ENCODE measurements around the gene CRABP2.

CRABP2 gene

DNA sequence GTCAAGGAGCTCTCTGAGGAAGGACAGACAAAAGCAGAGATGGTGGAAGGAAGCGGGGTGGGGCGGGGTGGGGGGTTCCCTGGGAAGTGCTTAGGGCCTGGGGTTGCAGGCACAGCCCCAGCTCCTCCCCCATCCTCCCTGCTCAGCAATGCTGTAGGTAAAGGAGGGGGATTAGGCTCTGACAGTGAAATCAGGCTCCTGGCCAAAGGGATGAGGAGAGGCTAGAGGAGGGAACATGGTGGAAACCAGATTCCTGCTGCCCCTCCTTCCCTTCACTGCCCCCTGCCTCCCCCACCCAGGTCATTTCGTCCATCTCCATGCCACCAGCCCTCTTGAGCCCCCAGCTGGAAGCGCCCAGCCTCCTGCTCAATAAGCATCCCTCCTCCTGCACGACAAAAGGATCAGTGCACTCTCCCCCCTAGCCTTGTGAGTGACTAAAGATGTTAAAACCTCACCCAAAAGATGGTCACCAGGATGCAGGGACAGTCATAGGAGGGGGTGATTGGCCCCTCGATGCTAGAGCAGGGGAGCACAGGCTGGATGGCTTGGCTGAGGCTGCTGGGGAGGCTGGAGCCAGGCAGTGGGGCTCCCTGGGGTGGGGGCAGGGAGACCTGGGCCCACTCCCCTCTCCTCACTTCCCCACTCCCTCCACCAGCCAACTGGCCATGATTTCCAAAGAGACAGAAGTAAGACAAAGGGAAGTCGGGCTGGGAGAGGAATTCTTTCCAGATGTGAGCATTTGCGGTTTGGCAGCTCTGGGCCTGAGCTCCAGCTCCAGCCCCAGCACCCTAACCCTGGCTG is 2.2 kb upstream of the CRABP2 start:
- DNase-seq: no peak

DNA sequence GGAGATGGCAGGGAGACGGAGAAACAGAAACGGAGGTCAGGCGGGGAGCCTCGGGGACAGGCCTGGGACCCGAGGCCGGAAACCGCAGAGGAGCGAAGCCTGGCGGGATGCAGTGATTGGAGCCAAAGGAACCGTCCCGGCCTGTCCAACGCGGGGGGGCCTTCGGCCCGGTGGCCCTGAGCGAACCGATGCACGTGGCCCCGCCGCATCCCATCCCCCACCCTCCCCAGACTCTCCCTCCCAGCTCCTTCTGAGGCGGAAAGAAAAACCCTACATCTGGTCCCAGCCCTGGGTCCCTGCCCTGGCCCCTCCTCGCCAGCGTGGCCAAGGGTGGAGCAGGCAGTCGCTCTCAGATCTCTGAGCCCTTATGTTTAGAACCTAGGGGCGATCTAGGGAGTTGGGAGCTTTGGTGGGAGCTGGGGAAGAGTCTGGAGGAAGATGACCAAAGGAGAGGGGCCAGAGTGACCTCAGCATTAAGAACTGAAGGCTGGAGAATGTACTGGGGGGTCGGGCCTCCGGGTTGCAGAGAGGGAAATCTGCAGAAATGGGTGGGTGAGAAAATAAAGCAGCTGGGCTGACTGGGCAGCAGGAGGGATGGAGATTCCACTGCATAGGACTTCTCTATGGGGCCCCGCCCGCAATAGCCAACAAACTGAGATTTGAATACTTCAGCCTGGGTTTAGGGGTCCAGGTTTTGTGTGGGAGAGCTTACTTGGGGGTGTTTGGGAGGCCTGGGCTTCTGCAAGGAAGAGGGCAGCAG is 1.5 kb upstream of the CRABP2 start:
- DNase-seq: no peak

DNA sequence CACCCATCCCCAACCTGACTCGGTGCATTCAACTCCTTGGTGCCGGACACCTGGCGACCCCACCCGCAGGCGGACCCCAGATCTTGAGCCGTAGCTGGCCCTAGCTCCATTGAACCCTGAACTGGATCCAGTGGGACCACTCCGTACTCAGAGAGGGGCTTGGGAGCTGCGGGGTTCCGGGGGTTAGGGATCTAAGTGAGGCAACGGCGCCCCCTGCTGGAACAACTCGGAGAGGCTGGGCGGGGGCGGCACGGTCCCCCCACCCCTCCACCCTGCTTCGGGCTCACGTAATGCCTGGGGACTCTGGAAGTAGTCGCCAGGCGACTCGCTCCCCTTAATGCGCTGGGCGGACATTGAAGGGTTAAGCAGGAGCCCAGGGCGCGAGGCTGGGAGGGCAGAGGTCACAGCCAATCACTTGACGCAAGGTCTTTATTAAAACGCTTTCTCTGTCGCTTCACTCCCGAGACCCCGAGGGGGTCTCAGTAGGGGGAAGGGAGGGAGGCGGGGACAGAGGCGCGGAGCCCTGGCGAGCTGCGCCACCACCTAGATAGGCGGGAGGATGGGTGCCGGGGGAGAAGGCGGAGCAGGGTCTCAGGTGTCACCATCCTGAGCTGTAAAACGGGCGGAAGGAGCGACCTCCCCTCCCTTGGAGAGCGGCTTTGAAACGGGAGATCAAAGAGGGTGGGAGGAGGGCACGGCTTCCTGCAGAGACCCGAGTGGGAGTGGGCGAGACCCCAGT is 704 bp upstream of the CRABP2 start:
- DNase-seq: peak; percentile 91

DNA sequence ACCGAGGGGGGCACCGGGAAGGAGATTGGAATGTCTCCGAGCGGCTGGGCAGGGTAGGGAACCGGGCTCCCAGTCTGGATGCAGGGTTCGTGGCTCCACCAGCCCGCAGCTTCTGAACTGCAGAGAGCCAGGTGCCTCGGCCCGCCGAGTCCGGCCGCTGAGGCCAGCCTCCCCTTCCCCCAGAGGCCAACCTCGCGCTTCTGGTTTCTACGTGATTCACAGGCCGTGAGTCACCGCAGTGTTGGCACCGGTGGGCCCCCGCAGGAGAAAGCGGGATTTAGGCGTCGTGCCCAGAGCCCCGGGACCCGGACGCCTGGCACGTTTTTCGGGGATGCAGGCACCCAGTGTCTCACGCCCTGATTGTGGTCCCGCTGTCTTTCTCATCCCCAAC is 458 bp downstream of the CRABP2 start:
- no peak for DNase-seq

DNA sequence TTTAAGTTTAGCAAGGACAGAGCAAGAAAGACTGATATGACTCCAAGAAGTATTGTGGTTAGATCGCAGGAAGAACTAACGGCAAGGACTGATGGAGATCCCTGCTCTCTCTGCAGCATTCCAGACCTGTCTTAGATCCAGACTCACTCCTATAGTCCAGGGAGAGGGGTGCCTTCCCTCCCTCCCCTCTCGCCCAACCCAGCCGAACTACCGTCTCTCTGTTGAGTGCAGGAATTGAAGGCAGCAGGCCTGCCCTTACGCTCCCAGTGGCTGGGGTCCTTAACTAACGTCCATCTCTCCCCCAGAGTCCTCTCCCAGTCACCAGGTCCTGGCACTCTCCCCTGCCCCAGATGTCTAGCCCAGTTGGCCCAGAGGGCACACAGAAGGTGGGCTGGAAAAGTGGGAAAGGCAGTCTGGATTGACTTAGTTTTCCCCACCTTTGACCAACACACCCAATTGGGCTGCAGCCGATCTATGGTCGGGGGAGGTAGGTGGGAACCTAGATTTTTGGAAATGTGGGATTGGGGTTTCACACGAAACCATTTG is 1.1 kb downstream of the CRABP2 start:
- no peak for DNase-seq

DNA sequence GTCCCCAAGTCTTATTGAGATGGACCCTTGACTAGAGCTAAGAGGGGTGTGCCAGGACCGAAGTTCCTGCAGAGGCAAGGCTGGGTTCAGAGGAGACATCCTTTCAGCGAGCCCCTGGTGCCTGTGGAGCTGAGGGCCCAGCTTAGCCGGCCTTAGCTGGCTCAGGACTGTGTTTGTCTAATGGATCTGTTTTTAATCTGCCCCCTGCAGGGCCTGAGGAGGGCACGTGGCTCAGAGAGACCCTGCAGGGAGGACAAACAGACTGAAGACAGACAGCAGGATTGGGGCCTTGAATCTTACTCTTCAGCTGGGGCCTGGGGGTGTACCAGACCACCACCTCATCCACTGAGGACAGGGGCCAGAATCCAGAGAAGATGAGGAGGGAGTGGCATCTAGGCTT is 1.6 kb downstream of the CRABP2 start:
- no peak for DNase-seq

DNA sequence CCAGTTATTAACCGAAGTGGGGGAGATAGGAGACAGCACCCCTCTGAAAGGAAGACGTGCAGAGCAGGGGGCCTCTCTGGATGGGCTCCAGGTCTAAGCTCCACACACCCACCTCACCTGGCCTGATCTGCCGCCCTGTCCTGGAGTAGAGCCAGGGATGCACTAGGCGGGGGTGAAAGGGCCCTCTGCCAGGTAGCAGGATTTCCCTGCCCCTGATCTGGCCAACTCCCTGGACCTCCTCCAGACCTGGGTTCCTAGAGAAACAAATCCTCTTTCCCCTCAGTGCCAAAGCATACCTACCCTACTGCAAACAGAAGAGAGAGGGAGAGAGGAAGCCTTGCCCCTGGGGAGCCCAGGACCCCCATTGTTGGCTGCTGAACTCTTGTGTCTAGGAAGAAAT is 2.0 kb downstream of the CRABP2 start:
- DNase-seq: no peak

DNA sequence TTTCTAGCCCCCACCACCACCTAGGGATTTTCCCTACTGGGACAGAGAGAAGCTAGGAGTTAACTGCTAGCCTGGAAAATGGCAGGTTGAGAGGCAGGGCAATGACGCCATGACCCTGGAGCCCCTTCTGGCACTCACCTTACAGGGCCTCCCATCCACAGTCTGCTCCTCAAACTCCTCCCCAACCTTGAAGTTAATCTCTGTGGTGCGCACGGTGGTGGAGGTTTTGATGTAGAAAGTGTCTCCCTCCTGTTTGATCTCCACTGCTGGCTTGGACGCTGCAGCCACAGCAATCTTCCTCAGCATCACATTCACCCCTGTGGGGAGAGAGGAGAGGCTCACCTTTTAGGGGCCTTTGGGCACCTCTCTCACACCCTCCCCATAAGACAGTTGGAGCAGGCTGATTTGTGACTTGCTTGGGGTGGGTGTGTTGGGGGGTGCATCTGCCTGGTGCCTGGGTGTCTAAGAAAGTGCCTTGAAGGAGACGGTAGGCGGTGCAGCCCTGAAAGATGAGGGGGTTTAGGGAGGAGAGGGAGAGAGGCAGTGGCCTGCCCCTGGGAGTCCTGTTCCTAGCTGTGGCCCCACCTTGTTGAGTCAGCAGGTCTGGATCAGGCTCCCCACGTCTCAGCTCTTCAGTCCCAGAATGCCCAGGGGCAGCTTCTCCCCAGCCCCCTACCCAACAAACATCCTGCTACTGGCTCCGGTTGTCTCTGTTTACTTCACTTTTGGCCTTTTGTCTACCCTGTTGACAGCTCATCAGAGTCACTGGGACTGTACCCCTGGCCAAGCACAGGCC is 4.4 kb downstream of the CRABP2 start:
- DNase-seq: no peak

DNA sequence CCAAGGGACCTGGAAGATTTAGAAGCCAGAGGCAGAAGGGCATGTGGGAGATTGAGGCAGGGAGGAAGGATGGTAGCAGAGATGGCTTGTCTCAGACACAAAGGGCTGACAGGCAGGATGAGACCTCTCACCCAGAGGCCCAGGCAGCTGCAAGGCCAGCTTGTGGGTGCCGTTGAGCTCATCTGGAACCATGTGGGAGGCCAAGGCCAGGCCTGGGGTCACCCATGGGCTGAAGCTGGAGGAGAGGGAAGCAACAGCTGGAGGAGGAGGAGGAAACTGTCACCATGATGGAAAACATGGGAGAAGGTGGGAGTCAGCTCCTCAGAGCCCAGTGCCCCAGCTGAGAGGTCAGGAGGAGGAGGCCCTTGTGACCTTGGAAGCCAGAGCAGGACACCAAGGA is 6.4 kb downstream of the CRABP2 start:
- DNase-seq: no peak

DNA sequence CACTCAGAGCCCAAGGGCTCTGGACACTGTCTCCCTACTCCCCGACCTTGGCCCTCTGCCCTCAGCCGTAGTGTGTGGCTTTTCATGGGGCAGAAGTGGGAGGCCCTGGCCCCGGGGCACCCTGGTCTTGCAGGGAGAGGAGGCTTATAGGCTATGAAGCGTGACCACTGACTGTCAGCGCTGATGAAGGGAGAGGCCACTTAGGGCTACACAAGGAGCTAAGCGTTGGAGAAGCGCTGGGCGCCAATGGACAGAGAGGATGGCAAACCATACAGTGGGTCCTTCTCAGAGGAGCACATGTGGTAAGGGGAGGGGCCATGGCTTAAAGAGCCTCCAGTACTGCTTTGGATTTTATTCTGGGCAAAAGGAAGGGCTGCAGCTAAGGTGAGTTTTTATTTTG is 7.9 kb downstream of the CRABP2 start:
- DNase-seq: peak; percentile 87

DNA sequence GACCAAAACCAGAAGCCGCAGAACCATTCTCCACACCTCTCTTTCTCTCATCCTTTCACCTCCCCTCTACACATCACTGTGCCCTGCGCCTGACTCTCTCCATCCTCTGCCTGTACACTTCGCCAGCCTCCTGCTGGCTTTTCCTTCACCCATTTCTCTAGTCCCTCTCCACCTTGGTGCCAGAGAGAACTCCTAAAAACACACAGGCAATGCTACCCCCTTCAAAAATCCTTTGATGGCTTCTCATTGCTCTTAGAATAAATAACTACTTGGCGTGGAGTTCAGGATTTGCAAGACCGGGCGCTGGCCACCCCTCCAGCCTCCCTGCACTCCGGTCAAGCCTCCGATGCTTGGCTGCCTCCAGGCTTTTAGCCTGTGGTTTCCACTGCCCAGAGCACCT is 8.6 kb downstream of the CRABP2 start:
- DNase-seq: no peak

DNA sequence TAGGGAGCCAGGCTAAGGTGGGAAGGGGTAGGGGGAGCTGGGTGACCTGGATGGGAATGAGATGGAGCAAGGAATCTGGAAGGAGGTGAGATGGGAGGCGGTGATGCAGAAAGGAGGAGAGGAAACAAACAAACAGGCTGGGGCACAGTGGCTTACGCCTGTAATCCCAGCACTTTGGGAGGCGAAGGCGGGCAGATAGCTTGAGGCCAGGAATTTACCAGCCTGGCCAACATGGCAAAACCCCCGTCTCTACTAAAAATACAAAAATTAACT is 10.8 kb downstream of the CRABP2 start:
- no peak for DNase-seq

DNA sequence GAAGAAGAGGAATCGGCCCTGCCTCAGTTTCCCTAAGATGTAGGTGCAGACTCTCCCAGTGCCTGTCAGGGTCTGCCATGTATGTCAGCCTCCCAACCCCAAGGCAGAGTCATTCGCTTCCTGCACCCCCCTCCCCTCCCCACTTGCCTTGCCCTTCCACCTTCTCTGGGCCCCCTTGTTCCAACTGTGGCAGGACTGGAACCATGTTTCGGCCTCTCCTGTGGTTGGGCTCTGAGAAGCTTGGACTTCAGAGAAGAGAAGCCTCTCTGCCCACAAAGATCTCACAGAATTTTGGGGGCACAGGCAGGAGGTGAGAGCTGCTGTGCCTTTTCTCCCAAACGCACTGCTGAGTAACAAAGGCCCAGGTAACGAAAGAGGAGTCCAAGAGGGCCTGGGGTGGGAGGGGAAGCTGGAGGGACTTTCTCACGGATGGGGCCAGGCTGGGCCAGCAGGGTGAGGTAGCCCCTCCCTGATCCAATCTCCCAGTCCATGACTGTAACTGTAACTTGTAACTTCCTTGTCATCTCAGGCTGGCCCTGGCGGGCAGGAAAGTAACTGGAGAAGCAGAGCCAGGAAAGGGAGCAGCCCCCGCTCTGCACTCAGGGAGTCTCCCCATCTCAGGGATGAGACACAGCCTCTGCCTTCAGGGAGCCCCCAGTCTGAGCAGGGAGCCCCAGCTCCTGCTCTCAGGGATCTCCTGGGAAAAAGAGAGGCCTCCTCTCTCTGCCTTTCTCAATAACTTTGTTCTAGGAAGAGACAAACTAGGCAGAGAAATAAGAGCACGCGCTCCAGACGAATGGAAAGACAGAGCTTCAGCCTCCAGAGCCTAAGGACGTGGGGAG is 11.3 kb downstream of the CRABP2 start:
- peak; percentile 64 for DNase-seq

DNA sequence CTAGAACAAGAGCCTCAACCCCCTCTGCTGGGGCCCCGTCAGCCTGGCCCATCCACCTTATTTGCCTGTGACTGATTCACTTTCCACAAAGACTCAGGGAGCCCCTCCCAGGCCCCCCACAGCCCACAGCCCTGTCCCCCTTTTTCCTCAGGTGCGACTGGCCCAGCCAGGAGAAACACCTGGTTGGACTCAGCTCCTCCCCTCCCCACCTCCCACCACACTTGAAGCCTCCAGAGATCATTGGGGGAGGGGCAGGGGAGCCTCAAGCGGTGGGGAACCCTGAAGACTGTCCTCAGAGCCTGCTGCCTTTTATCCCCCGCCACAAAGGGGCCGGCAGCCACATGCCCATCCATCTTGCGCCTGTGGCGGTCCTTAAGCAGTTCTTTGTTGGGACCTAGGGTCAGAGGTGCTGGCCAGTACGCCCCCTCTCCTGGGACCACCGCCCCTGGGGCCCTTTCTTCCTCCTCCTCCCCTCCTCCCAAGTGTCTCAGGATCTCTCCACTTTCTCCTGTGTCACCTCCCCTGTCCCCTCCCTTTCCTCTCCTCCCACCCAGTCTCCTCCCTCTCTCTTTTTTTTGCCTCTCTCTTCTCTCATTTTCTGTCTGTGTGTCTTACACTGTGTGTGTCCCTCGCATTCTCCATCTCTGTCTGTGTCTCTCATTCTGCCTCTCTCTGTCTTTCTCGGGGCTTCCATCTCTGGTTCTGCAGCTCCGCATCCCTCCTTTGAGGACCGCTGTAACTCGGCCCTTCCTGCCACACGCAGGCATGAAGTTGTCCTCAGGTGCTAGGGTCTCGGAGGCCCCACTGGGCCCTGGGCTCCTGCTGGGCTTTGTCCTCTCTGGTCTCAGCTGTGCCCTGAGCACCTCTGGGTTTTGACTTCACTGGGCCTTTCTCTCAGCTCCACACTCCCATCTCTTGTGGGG is 12.2 kb downstream of the CRABP2 start:
- peak; percentile 83 for DNase-seq

DNA sequence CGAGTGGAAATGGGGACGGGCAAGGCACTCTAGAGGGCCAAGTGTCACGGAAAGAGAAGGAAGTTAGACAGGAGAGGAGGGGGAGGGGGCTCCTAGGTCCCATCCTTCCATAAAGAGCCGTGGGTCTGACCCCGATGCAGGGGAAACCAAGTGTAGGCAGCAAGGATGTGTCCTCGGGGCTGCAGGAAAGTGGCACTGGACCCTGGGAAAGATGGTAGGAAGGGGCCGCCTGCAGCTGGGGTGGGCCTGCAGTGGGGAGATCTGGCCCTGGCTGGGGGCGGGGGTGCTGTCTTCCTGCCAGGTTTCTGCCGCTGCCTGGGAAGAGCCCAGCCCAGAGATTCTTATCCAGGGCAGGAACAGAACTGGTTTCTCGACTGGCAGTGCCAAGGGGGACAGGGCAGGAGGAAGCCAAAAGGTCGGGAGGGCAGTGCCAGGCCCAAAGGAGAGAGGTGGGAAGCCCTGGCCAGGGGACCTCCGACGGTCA is 12.9 kb downstream of the CRABP2 start:
- DNase-seq: no peak

DNA sequence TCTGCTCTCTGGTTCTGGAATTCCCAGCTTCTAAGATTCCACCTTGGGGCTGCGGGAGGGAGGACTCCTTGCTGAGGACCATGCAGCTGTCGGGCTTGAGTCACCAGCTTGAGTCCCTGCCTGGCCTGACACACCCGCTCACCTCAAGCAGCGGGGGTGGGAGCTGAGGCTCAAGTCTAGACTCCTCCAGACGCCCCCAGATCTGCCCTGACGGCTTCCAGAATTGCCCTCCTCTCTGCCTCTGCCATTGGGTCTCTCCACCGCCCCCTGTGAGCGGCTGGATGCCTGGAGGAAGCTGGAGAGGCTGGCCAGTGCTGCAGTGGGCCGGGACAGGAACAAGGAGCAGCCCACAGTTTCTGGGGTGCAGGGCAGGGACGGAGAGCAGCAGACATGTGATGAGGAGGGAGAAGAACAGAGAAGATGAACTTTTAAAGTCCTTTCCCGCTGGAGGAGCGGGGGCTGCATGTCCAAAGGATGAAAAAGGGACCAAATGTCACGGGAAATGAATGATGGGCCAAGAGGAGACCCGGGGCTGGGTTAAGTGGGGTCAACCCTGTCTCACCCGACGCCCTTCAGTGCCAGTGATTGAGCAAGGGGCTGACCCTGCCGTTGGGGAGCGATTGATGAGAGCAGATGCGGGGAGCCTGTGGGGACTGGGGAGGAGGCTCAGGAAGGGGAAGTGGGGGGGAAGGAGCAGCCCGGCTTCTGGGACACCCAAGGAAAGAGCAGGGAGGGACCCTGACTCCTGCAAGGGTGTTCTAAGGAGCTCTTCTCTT is 13.5 kb downstream of the CRABP2 start:
- DNase-seq: no peak

DNA sequence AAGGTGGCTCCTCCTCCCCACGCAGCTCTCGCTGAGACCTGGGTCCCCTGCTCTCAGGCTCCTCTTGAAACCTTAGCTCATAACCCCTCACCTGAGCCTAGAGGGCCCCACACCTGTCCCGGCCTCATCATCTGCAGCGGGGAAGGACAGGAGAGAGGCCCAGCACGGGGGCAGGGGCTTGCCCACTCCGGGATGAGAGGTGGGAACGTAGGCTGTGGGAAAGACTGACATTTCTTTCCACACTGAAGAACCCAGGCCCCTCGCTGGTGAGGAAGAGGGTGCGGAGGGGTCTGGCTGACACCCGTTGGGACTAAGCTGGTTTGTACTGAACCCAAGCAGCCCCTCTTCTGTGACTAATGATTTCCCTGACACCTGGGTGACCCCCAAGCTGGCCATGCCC is 14.2 kb downstream of the CRABP2 start:
- DNase-seq: no peak

DNA sequence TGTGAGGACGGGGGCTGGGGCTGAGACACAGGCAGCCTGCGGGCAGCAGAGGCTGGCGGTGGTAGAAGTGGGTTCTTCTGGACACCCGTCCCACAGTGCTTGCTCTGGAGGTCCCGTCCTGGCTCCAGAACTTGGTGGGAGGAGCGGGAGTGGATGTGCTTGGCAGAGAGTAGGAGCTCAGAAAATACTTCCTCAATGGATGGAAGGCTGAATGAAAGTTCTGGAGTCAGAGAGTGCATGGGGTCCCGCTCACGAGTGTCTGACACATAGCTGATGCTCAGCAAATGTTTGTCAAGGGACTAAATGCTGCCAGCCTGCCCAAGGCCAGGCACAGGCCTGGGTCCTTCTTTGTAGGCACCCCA is 14.7 kb downstream of the CRABP2 start:
- no peak for DNase-seq

DNA sequence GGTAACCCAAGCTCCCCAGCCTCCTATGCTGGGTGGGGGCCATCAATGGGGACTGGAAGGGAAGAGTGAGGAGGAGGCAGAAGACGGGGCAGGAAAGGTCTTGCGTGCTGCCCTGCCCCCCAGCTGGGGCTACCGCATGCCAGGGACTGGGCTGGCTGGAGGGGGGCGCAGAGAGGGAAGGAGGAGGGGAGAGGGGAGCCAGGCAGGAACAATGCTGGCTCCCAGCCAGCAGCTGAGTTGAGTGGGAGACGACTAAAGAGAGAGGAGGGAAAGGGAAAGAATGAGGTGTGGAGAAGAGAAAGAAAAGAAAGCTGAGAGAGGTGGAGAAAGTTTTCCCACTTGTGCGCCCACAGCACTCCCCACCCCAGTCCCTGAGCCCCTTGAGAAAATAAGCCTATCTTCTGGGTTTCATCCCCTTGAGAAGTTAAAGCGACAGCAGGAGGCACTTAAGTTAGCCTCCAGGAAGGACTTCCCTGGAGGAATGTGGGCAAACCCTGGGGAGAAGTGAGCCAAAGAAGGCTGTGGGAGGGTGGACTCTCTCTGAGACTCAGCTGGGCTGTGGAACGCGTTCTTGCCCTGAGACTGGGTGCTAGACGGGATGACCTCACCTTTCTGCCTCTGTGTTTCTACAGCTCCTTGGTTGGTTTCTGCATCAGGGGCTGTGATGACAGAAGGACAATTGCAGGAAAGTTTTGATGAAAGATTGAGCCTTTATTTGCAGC is 15.3 kb downstream of the CRABP2 start:
- no peak for DNase-seq

All from NCI-H510A treated with DMSO at 0.1 percent for 48 hours (cell line).